Activated CD8-positive, alpha-beta memory T cell treated with anti-CD3 and anti-CD28 coated beads, Interleukin-2, amount 50 U/mL, for 1 hour (primary cell): ENCODE measurements around the gene CA10.

Experiments used
- DNase-seq: peaks from one replicate; pipeline ENCODE4 v3.0.0-alpha.2; 2020; ENCODE audit errors: extremely low read depth

CA10 gene

DNA sequence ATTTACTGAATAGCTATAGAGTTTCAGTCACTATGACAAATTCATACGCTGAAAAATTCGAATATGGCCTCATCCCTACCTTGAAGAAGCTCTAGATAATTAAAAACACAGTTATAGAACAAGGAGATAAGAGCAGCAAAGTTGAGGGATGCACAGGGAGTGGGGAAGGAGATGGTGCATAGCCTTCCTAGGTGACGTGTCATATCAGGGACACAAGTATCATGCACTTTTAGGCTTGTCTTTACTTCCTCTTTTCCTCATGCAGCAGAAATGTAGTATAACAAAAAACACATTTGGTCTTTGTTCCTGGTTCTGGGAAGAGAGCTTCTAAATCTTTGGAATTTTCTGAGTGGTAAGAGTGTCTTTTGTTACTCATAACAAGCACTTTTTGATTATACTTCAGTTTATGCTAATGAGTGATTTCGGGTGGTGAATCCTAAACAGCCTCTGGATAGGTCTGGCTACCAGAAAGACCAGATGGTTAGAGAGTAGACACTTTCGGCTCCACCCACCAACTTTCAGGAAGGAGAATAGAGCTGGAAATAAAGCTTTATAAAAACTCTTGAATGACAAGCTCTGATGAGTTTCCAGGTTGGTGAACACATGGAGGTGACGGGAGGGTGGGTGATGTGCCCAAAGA lies 556.8 kb downstream of the CA10 start:
- DNase-seq: no peak

DNA sequence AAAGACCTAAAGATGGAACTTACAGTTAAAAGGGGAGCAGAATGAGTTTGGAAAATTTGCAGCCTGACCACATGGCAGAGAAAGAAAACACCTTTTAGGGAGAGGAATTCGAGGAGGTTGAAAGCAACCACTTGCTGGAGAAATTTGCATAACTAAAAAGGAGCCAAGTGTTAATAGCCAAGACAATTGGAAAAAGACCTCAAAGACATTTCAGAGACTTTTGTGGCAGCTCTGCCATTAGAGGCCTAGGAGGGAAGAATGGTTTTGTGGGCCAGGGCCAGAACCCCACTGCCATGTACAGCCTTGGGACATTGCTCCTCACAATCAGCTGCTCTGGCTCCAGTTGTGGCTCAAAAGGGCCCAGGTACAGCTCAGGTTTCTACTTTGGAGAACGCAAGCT lies 559.7 kb downstream of the CA10 start:
- DNase-seq: no peak

DNA sequence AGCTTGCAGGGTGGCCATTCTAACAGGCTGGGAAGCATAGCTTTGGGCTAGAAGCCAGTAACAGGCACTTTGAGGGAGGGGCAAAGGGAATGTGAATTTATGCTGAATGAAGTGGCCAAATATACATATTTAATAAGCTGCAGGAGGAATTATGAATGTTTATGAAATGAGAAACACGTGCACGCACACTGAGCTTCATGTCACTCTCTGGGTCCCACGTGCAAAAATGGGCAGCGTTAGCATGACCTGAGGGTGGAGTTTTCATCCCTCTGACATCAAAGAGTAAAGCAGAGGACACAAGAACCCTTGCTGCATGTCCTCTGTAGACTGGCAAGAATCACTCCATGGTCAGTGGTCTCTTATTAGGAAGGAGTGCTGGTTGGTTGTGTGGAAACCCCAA lies 561.2 kb downstream of the CA10 start:
- no peak for DNase-seq

DNA sequence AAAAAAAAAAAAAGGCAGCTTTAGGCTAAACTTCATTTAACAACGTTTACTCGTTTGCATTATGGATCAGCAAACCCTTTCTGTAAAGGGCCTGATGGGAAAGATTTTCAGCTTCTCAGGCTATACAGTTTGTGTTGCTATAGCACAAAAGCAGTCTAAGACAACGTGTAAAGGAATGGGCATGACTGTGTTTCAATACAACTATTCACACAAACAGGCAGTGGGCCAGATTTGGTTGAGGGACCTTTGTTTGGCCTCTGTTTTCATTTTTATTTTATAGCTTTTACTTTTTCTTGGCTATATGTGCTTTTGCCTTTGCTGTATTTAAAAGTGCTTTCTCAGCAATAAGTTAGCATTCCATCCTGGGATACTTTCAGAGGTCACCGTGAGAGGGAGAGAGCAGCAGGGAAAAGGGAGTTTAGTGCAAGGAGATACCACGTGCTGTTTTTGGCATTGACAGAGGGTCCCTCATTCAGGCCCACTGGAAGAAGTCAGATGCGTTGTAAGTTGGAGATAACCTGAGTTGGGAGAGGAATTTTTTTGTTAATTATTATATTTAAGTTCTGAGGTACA lies 562.6 kb downstream of the CA10 start:
- DNase-seq: no peak

DNA sequence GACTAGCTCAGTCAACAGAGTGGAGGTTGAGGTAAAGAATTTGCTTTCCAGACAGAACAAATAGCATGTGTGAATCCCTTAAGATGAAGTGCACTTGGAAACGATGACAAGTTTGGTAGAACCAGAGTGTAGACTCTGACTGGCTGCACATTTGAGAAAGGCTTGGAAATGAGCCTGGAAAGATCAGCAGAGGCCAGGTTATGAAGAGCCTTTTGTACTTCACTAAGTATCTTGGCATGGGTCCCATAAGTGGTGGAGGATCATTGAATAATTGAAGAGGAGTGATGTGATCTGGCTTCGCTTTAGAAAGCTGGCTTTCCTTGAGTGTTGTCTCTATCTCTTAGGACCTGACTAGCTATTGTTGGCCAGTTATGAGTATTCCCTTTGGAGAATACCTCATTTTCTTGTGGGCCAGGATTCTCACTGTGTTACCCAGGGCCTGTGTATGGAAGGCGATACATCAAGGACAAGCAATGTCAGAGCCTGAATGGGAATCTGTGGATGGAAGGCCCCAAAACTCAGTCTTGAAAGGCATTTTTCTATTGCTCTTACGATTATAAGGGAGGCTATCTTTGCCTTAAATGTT lies 568.4 kb downstream of the CA10 start:
- DNase-seq: no peak

DNA sequence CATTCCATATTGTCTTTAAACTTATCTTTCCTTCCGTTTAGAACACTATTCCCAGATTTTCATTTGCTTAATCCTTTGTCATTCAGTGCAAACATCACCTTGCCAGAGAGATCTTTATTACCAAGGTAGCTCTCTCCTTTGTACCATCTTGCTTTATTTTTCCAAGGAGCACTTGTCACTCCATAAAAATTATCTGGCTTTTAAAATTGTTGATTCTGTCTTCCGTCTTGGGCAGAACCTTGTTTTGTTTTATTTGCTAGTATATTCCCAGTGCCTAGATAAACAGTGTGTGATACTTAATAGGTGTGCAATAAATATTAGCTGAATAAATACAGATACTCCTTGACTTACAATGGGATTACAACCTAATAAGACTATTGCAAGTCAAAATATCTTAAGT lies 570.5 kb downstream of the CA10 start:
- DNase-seq: no peak

DNA sequence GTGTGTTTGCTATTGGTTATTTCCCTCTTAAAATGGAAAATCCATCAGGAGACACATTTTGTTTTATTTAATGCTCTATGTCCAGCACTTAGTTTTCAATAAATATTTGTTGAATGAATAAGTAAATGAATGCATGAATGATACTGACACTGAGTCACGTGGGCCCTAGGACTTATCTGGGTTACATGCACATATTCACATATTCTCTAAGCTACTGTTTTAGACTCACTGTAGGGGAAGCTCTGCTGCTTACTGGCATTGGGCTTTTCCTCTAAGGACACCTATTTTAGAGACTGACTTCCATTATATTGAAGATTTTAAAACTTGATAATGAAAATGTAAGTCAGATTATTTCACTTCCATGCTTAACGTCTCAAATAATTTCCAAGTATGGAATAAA lies 571.0 kb downstream of the CA10 start:
- DNase-seq: no peak

DNA sequence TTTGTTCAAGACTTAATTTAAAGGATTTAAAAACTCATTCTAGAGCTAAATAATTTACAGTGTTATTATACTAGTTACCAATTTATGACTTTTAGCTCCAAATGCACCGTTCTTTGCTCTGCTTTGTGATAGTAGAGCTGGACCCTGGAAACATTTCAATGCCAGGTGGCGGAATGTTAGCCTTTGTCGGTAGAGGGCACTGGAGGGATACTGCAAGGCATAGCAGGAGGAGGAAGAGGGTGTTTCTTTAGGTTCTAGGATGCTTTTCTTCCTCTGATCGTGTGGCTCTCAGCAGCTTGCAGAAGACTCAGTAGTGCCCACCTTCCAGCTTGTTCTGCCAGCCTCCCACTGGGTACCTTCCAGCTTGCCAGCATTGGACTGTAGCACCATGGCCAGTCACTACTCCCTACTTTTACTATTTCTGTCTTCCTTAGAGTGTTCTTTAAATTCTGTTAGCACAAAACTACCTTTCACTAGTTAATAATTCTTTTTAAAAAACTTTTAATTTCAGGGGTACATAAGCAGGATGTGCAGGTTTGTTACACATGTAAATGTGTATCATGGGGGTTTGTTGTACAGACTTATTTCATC lies 572.9 kb downstream of the CA10 start:
- DNase-seq: no peak

DNA sequence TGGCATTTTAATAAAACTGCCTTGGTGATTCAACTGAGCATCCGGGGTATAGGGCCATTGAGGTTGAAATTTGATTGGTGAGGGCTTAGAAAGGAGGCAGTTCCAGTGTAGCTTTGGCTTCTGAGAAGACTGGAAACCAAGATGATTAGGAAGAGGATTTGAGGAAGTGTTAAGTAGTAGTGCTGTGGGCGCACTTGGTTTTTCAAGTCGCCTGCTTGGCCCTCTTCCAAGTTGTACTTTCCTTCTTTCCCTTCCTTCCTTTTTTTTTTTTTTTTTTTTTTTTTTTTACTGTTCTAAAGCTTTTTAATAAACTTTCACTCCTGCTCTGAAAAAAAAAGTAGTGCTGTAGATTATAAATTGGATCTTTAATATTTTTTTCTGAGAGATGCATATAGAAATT lies 577.6 kb downstream of the CA10 start:
- DNase-seq: no peak
